Endothelial cell of umbilical vein (primary cell): ENCODE data around the gene ATP5F1B. TPM values are rescaled to one million over a fixed set of nuclear protein-coding genes. Genes with fewer than 3 reads are reported as not detected.

Experiments used
- BruUV-seq: library from RNA; stranded (reverse); fragments of 400-500 nt; replicated peaks from 2 replicates; lab custom pipeline; 2021; lab: Mats Ljungman, UMichigan
- CTCF ChIA-PET: fragments of 300-600, 350-600 bp; sonication (Branson Sonifier 250); formaldehyde crosslinking; loops from one replicate; lab custom pipeline; 2021; ENCODE audit warnings: antibody characterized with exemption, inconsistent platforms; lab: Charles Lee
- POLR2A ChIA-PET: fragments of 300-600, 350-600 bp; sonication (Branson Sonifier 250); formaldehyde crosslinking; loops from one replicate; lab custom pipeline; 2021; ENCODE audit warnings: antibody characterized with exemption, inconsistent platforms; lab: Charles Lee
- DNase-seq: peaks from one replicate; pipeline ENCODE4 v3.0.0-alpha.2; 2011; ENCODE audit warnings: low read depth, low spot score
- FAIRE-seq: peaks from 2 replicates; lab custom pipeline; 2011; peaks lifted over from hg19 to GRCh38; lab: Jason Lieb, UNC
- H2AFZ ChIP-seq: 2 replicates; pipeline ENCODE4 v1.6.0; 2012; ENCODE audit warnings: low read depth, low read length, control low read depth, inconsistent platforms
- H3K27ac ChIP-seq: 2 replicates; pipeline ENCODE4 v1.5.1; 2011; ENCODE audit warnings: low read depth, mild to moderate bottlenecking, control low read depth, low read length, moderate library complexity; ENCODE audit not compliant: insufficient read depth
- H3K27me3 ChIP-seq, 2 experiments: 2 replicates each; pipeline versions ENCODE4 v1.6.0 to v1.6.1; 2011; ENCODE audit warnings: low read length in 2 of 2, mixed read lengths in 1 of 2; ENCODE audit not compliant: control insufficient read depth in 2 of 2, insufficient read depth in 2 of 2
- H3K36me3 ChIP-seq, 2 experiments: 2 replicates in 1 of 2; 3 replicates in 1 of 2; pipeline ENCODE4 v1.5.1; 2011; ENCODE audit warnings: low read length in 2 of 2, mild to moderate bottlenecking in 1 of 2, moderate library complexity in 1 of 2; ENCODE audit not compliant: control insufficient read depth in 2 of 2, insufficient read depth in 2 of 2; ENCODE audit errors: extremely low read depth in 1 of 2
- H3K4me1 ChIP-seq: 3 replicates; pipeline ENCODE4 v1.5.1; 2011; ENCODE audit warnings: mild to moderate bottlenecking, low read length; ENCODE audit not compliant: control insufficient read depth, insufficient read depth; ENCODE audit errors: extremely low read depth
- H3K4me2 ChIP-seq: 2 replicates; pipeline ENCODE4 v1.6.1; 2011; ENCODE audit warnings: low read length, control low read depth, mixed read lengths; ENCODE audit not compliant: insufficient read depth
- H3K4me3 ChIP-seq, 3 experiments: fragments of 200-600 bp in 1 of 3; sonication (generic), shearing (Covaris generic) in 1 of 3; replicated peaks in 1 of 3; 2 replicates each; pipeline ENCODE4 v1.5.1; 2011 to 2016; ENCODE audit warnings: control low read depth in 3 of 3, low read length in 3 of 3, mild to moderate bottlenecking in 2 of 3, inconsistent platforms in 1 of 3, low read depth in 1 of 3, moderate library complexity in 1 of 3; ENCODE audit not compliant: insufficient read depth in 1 of 3
- H3K79me2 ChIP-seq: 2 replicates; pipeline ENCODE4 v1.6.0; 2012; ENCODE audit warnings: low read length, inconsistent platforms; ENCODE audit not compliant: control insufficient read depth, insufficient read depth
- H3K9ac ChIP-seq: replicated peaks from 2 replicates; pipeline ENCODE3; 2011; ENCODE audit warnings: low read length, control low read depth; ENCODE audit not compliant: insufficient read depth; ENCODE audit errors: extremely low read depth
- H3K9me1 ChIP-seq: replicated peaks from 3 replicates; pipeline ENCODE4 v1.6.0; 2011; ENCODE audit warnings: mild to moderate bottlenecking, low read length; ENCODE audit not compliant: control insufficient read depth, insufficient read depth; ENCODE audit errors: extremely low read depth
- H3K9me3 ChIP-seq: replicated peaks from 2 replicates; pipeline ENCODE4 v1.5.1; 2012; ENCODE audit warnings: low read length, inconsistent platforms; ENCODE audit not compliant: control insufficient read depth, insufficient read depth
- H4K20me1 ChIP-seq: replicated peaks from 2 replicates; pipeline ENCODE3; 2011; ENCODE audit warnings: mild to moderate bottlenecking, low read length; ENCODE audit not compliant: control insufficient read depth, insufficient read depth; ENCODE audit errors: extremely low read depth
- EZH2 ChIP-seq: IDR thresholded peaks from 2 replicates; pipeline ENCODE4 v1.6.1; 2012; ENCODE audit warnings: borderline replicate concordance, low read depth, mild to moderate bottlenecking, moderate library complexity, low read length, inconsistent platforms; ENCODE audit not compliant: severe bottlenecking
- FOS ChIP-seq: IDR thresholded peaks from 2 replicates; pipeline ENCODE4 v1.6.1; 2011; ENCODE audit warnings: mild to moderate bottlenecking, low read length, moderate library complexity, borderline replicate concordance; ENCODE audit not compliant: insufficient read depth
- GATA2 ChIP-seq: IDR thresholded peaks from 2 replicates; pipeline ENCODE4 v1.7.0; 2011; ENCODE audit warnings: low read depth, mild to moderate bottlenecking, moderate library complexity, mixed read lengths, low read length; ENCODE audit not compliant: insufficient read length, insufficient read depth
- POLR2A ChIP-seq: IDR thresholded peaks from 2 replicates; pipeline ENCODE4 v1.6.1; 2012; ENCODE audit warnings: low read depth, mild to moderate bottlenecking, control low read depth, low read length
- dilution Hi-C: fragments of 300-500 bp; cut with MboI; formaldehyde crosslinking; loops from one replicate; pipeline ENCODE4 v1.15.0; 2019; ENCODE audit warnings: low sequenced_read_pairs; ENCODE audit not compliant: extremely low pct_ligation_motif_present
- intact Hi-C: fragments of 100-400 bp; cut with micrococcal nuclease; formaldehyde crosslinking; loops from one replicate; pipeline ENCODE4 v1.10.0; 2022
- polyA plus RNA-seq, 4 experiments: library from polyadenylated mRNA; depleted of rRNA in 3 of 4; stranded (reverse) in 3 of 4; unstranded in 1 of 4; fragments of >200 nt; gene quantifications; 2 replicates each; pipeline versions ENCODE4 v1.2.1 to v1.2.3, GENCODE V29; 2011 to 2012; ENCODE audit warnings: missing spikeins in 1 of 4
- total RNA-seq: library from RNA; stranded (reverse); gene quantifications from 2 replicates; pipeline ENCODE4 v1.2.3, GENCODE V29; 2021
- TF ChIP-seq, protein P1 (sequence below): IDR thresholded peaks from 2 replicates; pipeline ENCODE4 v1.6.1; 2011; ENCODE audit not compliant: insufficient read depth, insufficient read length

The ATP5F1B gene
- total and polyA plus RNA-seq, 2 donors (not counting 3 experiments of a cell fraction or from before 2014, with no cell fraction given), result 590 to 829 TPM

DNA sequence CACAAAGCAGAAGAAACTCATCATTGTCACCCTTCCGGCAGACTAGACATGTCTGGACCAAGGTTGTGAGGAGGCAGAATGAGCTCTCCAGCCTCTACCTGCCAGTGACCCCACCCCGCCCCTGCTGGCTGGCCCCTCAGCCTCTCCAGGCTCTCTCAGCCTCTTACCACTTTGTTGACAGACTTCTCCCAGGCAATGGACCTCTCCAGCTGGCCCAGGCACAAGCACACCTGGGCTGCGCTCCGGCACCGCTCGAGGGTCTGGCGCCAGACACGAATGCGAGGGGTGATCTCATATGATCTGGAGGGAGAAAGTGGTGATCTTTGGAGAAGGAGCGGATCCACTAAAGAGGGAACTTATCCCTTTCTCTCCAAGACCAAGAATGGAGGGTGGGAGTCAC, 46.0 kb downstream of the ATP5F1B start:
- FAIRE-seq, result no peak
- Histone ChIP-seq H3K9ac (no peak overlapping the region), H3K79me2 (no peaks in the 10 kb centered on the region), H2AFZ (no peak overlapping the region), H3K9me1 (no peaks in the 10 kb centered on the region), H3K36me3 (peaks cover 41 to 56% of the 10 kb centered on the region in 2 experiments), H3K4me2 (no peak overlapping the region), H4K20me1 (no peaks in the 10 kb centered on the region), H3K4me3 (no peak overlapping the region), H3K27ac (no peak overlapping the region), H3K9me3 (no peaks in the 10 kb centered on the region), H3K4me1 (no peaks in the 10 kb centered on the region), H3K27me3 (no peaks in the 10 kb centered on the region)
- intact Hi-C loops (no loop called here), dilution Hi-C loops (no loop called here)
- BruUV-seq, result no TSS peak
- POLR2A ChIA-PET, result no interaction called here
- TF ChIP-seq FOS, result no peak
- CTCF ChIA-PET, result interaction anchor here (4.1 kb wide), 1 partner anchor 37 kb away, joined by 14 read pairs; no protein-coding TSS in a partner anchor
- DNase-seq, result no peak

DNA sequence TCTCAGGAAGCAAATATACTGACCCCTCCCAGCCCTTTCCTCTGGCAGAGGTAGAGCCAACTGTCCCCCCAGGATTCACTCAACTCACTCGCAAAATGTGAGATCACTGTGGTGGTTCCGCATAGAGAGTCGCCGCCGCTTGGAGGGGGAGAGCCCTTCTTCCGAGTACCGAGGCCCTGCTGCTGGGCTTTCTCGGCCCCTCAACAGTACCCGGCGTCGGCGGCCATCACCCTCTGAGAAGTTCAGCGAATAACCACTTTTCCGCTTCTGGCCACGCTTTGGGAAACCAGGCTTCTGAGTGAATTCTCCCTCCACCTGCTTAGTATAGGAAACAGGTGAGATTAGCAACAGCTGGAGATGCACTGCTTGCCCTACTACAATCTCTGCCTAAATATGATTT, 46.7 kb downstream of the ATP5F1B start:
- TF ChIP-seq, protein P1, sequence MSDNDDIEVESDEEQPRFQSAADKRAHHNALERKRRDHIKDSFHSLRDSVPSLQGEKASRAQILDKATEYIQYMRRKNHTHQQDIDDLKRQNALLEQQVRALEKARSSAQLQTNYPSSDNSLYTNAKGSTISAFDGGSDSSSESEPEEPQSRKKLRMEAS, result no peak
- no peak for TF ChIP-seq EZH2
- TF ChIP-seq GATA2, result no peak
- no peak for TF ChIP-seq POLR2A
- no peaks in the 10 kb centered on the region for H3K9me1 ChIP-seq
- no peak overlapping the region for H3K27ac ChIP-seq
- no peak for DNase-seq
- ChIA-PET POLR2A (no interaction called here), CTCF (interaction anchor here (4.1 kb wide), 1 partner anchor 37 kb away, joined by 14 read pairs; no protein-coding TSS in a partner anchor)
- H2AFZ ChIP-seq, result no peak overlapping the region
- no peaks in the 10 kb centered on the region for H3K79me2 ChIP-seq
- H3K27me3 ChIP-seq, result no peaks in the 10 kb centered on the region
- H3K4me2 ChIP-seq, result no peak overlapping the region
- H4K20me1 ChIP-seq, result no peaks in the 10 kb centered on the region
- dilution Hi-C loops (no loop called here), intact Hi-C loops (no loop called here)
- H3K36me3 ChIP-seq, result peaks cover 33 to 50% of the 10 kb centered on the region in 2 experiments
- no peaks in the 10 kb centered on the region for H3K9me3 ChIP-seq
- H3K9ac ChIP-seq, result no peak overlapping the region
- no peak overlapping the region for H3K4me3 ChIP-seq
- no peak for FAIRE-seq
- no peaks in the 10 kb centered on the region for H3K4me1 ChIP-seq
- BruUV-seq, result no TSS peak
